ENCODE data around the gene MAGT1.
"Not testable (repeated sequence)": the region's sequence is repeated elsewhere in the genome, so short reads cannot be mapped to it uniquely, and the experiment has no call there.

Gene MAGT1

DNA sequence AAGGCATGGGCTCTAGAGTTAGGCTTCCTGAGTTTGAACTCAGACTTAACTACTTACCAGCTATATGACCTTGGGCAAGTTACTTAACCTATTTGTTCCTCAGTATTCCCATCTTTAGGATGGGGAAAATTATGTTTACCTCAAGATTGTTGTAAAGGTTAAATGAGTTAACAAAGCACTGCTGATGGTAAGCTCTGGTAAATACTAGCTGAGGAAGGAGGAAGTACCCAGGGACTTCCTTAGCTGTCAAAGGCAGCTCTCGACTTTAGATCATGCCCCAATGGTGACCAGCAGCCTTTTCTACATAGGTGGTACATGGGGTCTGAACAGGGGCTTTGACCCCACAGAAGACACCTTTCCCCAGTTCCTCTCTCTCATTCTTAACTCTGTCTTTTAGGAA lies 35.3 kb upstream of the MAGT1 start:
- ChIA-PET POLR2A (no interaction called here), CTCF (interaction anchor here (0.8 to 1.9 kb wide), 2 partner anchors 11 to 18 kb away, joined by 3 to 4 read pairs; no protein-coding TSS in a partner anchor)
- WGBS (ENCODE audit: insufficient coverage) = no CpG with 5 or more reads among the region's 1 CpG
- Histone ChIP-seq H3K36me3 (ENCODE audit: control insufficient read depth in 4 of 4, insufficient read depth in 4 of 4, low read length in 3 of 4) (no peaks in the 10 kb centered on the region), H3K27me3 (replicated peaks in 2 of 5; ENCODE audit: control insufficient read depth in 4 of 5, insufficient read depth in 5 of 5, low read length in 4 of 5) (no peaks in the 10 kb centered on the region), H3K27ac (ENCODE audit: insufficient read depth in 1 of 2, low read depth in 1 of 2, low read length in 2 of 2, poor library complexity in 1 of 2, severe bottlenecking in 2 of 2) (no peak overlapping the region), H3K4me3 (ENCODE audit: control insufficient read depth in 1 of 7, extremely low read depth in 1 of 7, insufficient read depth in 4 of 7, low read depth in 2 of 7, low read length in 6 of 7) (no peak overlapping the region), H3K4me1 (ENCODE audit: control extremely low read depth in 1 of 4, control insufficient read depth in 4 of 4, insufficient read depth in 4 of 4, low read length in 3 of 4) (peaks cover 0 to 6% (median 3%) of the 10 kb centered on the region in 4 experiments), H3K9me3 (ENCODE audit: control extremely low read depth in 1 of 5, control insufficient read depth in 4 of 5, insufficient read depth in 2 of 5, low read depth in 1 of 5, low read length in 4 of 5) (no peaks in the 10 kb centered on the region)
- DNase-seq = no peak

DNA sequence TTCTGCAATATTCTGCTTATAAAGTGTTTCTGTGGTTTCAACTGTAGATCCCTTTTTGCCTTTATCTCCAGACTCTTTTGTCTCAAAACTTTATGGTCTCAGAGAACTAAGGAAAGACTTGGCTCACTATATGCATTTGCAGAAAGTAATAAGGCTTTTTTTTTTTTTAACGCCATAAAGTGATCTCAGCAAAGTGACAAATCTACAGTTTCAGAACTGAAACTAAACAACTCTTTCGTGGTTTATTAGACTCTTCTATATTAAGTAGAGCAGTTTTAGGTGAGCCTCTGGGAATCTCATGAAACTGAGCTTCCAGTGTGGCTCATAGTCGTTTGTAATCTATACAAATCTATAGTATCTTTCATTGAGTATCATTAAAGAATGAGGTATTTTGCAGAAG lies 30.5 kb upstream of the MAGT1 start:
- DNase-seq = peak in 1 of 3 donors; percentile 27
- CTCF ChIA-PET = interaction anchor here (0.8 to 1.8 kb wide), 2 partner anchors 10 to 31 kb away, joined by 3 to 5 read pairs; no protein-coding TSS in a partner anchor
- POLR2A ChIA-PET = interaction anchor here (0.6 to 0.7 kb wide), 2 partner anchors 12 to 20 kb away, joined by 3 to 4 read pairs; no protein-coding TSS in a partner anchor
- Histone ChIP-seq H3K27ac (ENCODE audit: insufficient read depth in 1 of 2, low read depth in 1 of 2, low read length in 2 of 2, poor library complexity in 1 of 2, severe bottlenecking in 2 of 2) (peak overlapping the region in 1 of 2 experiments; percentile 68), H3K36me3 (ENCODE audit: control insufficient read depth in 4 of 4, insufficient read depth in 4 of 4, low read length in 3 of 4) (no peaks in the 10 kb centered on the region), H3K9me3 (ENCODE audit: control extremely low read depth in 1 of 5, control insufficient read depth in 4 of 5, insufficient read depth in 2 of 5, low read depth in 1 of 5, low read length in 4 of 5) (no peaks in the 10 kb centered on the region), H3K4me3 (ENCODE audit: control insufficient read depth in 1 of 7, extremely low read depth in 1 of 7, insufficient read depth in 4 of 7, low read depth in 2 of 7, low read length in 6 of 7) (peak overlapping the region in 5 of 7 experiments; percentile 15 to 62 (median 28)), H3K4me1 (ENCODE audit: control extremely low read depth in 1 of 4, control insufficient read depth in 4 of 4, insufficient read depth in 4 of 4, low read length in 3 of 4) (peaks cover 0 to 10% (median 3%) of the 10 kb centered on the region in 4 experiments), H3K27me3 (replicated peaks in 2 of 5; ENCODE audit: control insufficient read depth in 4 of 5, insufficient read depth in 5 of 5, low read length in 4 of 5) (no peaks in the 10 kb centered on the region)
- WGBS (ENCODE audit: insufficient coverage) = no CpG with 5 or more reads among the region's 3 CpGs

DNA sequence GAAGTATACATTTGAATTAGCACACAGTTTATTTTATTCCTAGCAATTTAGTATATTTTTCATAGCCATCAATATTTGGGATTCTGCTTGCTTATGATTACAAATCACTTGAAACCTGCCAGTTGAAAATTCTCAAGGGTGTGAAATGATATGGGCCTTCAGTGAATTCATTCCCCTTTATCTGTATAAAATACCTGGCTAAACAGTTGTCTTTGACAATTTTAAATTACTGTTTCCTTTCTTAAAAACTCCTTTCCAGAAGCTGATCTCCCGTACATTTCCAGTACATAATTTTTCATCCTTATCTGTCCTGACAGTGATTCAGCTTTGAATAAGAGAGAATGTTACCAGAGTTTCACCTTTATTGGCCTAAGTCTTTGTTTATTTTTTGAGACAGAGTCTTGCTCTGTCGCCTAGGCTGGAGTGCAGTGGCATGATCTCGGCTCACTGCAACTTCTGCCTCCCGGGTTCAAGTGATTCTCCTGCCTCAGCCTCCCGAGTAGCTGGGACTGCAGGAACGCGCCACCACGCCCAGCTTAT lies 29.2 kb upstream of the MAGT1 start:
- peaks cover 0 to 7% (median 3%) of the 10 kb centered on the region in 4 experiments for H3K4me1 ChIP-seq (ENCODE audit: control extremely low read depth in 1 of 4, control insufficient read depth in 4 of 4, insufficient read depth in 4 of 4, low read length in 3 of 4)
- ChIA-PET CTCF (interaction anchor here (1.8 kb wide), 1 partner anchor 12 kb away, joined by 5 read pairs; no protein-coding TSS in a partner anchor), POLR2A (no interaction called here)
- H3K36me3 ChIP-seq (ENCODE audit: control insufficient read depth in 4 of 4, insufficient read depth in 4 of 4, low read length in 3 of 4) = no peaks in the 10 kb centered on the region
- DNase-seq = no peak
- H3K4me3 ChIP-seq (ENCODE audit: control insufficient read depth in 1 of 7, extremely low read depth in 1 of 7, insufficient read depth in 4 of 7, low read depth in 2 of 7, low read length in 6 of 7) = no peak overlapping the region
- H3K27ac ChIP-seq (ENCODE audit: insufficient read depth in 1 of 2, low read depth in 1 of 2, low read length in 2 of 2, poor library complexity in 1 of 2, severe bottlenecking in 2 of 2) = no peak overlapping the region
- no peaks in the 10 kb centered on the region for H3K9me3 ChIP-seq (ENCODE audit: control extremely low read depth in 1 of 5, control insufficient read depth in 4 of 5, insufficient read depth in 2 of 5, low read depth in 1 of 5, low read length in 4 of 5)
- 95% methylated on average over 3 of the region's 8 CpGs for WGBS (ENCODE audit: insufficient coverage)
- no peaks in the 10 kb centered on the region for H3K27me3 ChIP-seq (replicated peaks in 2 of 5; ENCODE audit: control insufficient read depth in 4 of 5, insufficient read depth in 5 of 5, low read length in 4 of 5)

GRCh38 chrX:77922787-77923186 lies 27.6 kb upstream of the MAGT1 start:
- CTCF ChIA-PET = interaction anchor here (1.0 kb wide), 1 partner anchor 9 kb away, joined by 5 read pairs; no protein-coding TSS in a partner anchor
- Histone ChIP-seq H3K27ac (ENCODE audit: insufficient read depth in 1 of 2, low read depth in 1 of 2, low read length in 2 of 2, poor library complexity in 1 of 2, severe bottlenecking in 2 of 2) (no peak overlapping the region), H3K27me3 (replicated peaks in 2 of 5; ENCODE audit: control insufficient read depth in 4 of 5, insufficient read depth in 5 of 5, low read length in 4 of 5) (no peaks in the 10 kb centered on the region), H3K4me1 (ENCODE audit: control extremely low read depth in 1 of 4, control insufficient read depth in 4 of 4, insufficient read depth in 4 of 4, low read length in 3 of 4) (peaks cover 3 to 18% (median 5%) of the 10 kb centered on the region in 4 experiments), H3K4me3 (ENCODE audit: control insufficient read depth in 1 of 7, extremely low read depth in 1 of 7, insufficient read depth in 4 of 7, low read depth in 2 of 7, low read length in 6 of 7) (no peak overlapping the region), H3K9me3 (ENCODE audit: control extremely low read depth in 1 of 5, control insufficient read depth in 4 of 5, insufficient read depth in 2 of 5, low read depth in 1 of 5, low read length in 4 of 5) (no peaks in the 10 kb centered on the region), H3K36me3 (ENCODE audit: control insufficient read depth in 4 of 4, insufficient read depth in 4 of 4, low read length in 3 of 4) (no peaks in the 10 kb centered on the region)
- DNase-seq = no peak
- POLR2A ChIA-PET = interaction anchor here (0.6 kb wide), 1 partner anchor 158 kb away, joined by 7 read pairs; no protein-coding TSS in a partner anchor

DNA sequence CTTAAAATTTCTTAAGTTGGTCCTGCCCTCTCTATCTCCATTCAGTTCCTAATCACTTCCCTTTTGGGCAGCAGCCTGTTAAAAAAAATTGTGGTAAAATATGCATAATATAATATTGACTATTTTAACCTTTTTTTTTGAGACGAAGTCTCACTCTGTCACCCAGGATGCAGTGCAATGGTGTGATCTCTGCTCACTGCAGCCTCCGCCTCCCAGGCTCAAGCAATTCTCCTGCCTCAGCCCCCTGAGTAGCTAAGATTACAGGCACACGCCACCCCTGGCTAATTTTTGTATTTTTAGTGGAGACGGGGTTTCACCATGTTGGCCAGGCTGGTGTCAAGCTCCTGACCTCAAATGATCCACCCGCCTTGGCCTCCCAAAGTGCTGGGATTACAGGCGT lies 24.1 kb upstream of the MAGT1 start:
- H3K27me3 ChIP-seq (replicated peaks in 2 of 5; ENCODE audit: control insufficient read depth in 4 of 5, insufficient read depth in 5 of 5, low read length in 4 of 5); POLR2A ChIA-PET; H3K9me3 ChIP-seq (ENCODE audit: control extremely low read depth in 1 of 5, control insufficient read depth in 4 of 5, insufficient read depth in 2 of 5, low read depth in 1 of 5, low read length in 4 of 5); H3K27ac ChIP-seq (ENCODE audit: insufficient read depth in 1 of 2, low read depth in 1 of 2, low read length in 2 of 2, poor library complexity in 1 of 2, severe bottlenecking in 2 of 2); DNase-seq; H3K4me3 ChIP-seq (ENCODE audit: control insufficient read depth in 1 of 7, extremely low read depth in 1 of 7, insufficient read depth in 4 of 7, low read depth in 2 of 7, low read length in 6 of 7); H3K36me3 ChIP-seq (ENCODE audit: control insufficient read depth in 4 of 4, insufficient read depth in 4 of 4, low read length in 3 of 4): not testable (repeated sequence)
- CTCF ChIA-PET = interaction anchor here (0.9 to 2.0 kb wide), 5 partner anchors 7 to 34 kb away, joined by 3 to 4 read pairs (median 3); no protein-coding TSS in a partner anchor
- peaks cover 2 to 21% (median 3%) of the 10 kb centered on the region in 4 experiments for H3K4me1 ChIP-seq (ENCODE audit: control extremely low read depth in 1 of 4, control insufficient read depth in 4 of 4, insufficient read depth in 4 of 4, low read length in 3 of 4)
- 49% methylated on average over 5 of the region's 6 CpGs for WGBS (ENCODE audit: insufficient coverage)

GRCh38 chrX:77918568-77918967 lies 23.3 kb upstream of the MAGT1 start:
- peak in 2 of 3 donors; percentile 49 for DNase-seq
- Histone ChIP-seq H3K27me3 (replicated peaks in 2 of 5; ENCODE audit: control insufficient read depth in 4 of 5, insufficient read depth in 5 of 5, low read length in 4 of 5) (no peaks in the 10 kb centered on the region), H3K4me1 (ENCODE audit: control extremely low read depth in 1 of 4, control insufficient read depth in 4 of 4, insufficient read depth in 4 of 4, low read length in 3 of 4) (peaks cover 2 to 21% (median 3%) of the 10 kb centered on the region in 4 experiments), H3K4me3 (ENCODE audit: control insufficient read depth in 1 of 7, extremely low read depth in 1 of 7, insufficient read depth in 4 of 7, low read depth in 2 of 7, low read length in 6 of 7) (no peak overlapping the region), H3K27ac (ENCODE audit: insufficient read depth in 1 of 2, low read depth in 1 of 2, low read length in 2 of 2, poor library complexity in 1 of 2, severe bottlenecking in 2 of 2) (no peak overlapping the region), H3K36me3 (ENCODE audit: control insufficient read depth in 4 of 4, insufficient read depth in 4 of 4, low read length in 3 of 4) (no peaks in the 10 kb centered on the region), H3K9me3 (ENCODE audit: control extremely low read depth in 1 of 5, control insufficient read depth in 4 of 5, insufficient read depth in 2 of 5, low read depth in 1 of 5, low read length in 4 of 5) (no peaks in the 10 kb centered on the region)
- ChIA-PET POLR2A (no interaction called here), CTCF (interaction anchor here (1.0 to 2.0 kb wide), 4 partner anchors 17 to 106 kb away, joined by 3 to 5 read pairs (median 4); no protein-coding TSS in a partner anchor)
- WGBS (ENCODE audit: insufficient coverage) = 21% methylated on average over 2 of the region's 3 CpGs

DNA sequence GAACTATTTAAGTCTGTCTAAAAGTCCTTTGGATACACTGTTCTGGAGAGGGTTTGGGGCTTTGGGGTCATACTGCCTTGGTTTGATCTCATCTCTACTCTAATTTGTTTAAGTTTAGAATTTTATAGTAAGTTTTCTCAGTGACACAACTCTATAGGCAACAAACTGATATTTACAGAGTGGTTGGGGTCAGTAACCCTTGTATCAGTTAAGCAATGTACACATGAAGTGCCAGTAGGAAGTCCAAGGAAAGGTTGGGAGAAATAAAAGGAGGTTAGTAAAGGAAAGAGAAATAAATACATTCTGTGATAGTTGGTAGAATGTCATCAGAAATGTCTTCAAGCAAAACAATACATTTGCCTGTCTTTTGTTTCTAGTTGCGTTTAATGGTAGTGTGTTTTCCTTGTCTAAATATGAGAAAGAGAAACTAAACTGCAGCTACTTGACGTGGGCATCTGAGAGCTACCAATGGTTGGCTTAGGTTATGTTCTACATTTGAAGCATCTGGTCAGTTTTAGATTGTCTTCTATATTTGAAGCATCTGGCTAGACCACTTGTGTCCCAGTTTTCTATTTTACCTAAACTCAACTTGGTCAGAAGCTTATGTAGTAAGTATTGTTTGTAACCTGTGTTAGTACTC lies 22.2 kb upstream of the MAGT1 start:
- Histone ChIP-seq H3K9me3 (ENCODE audit: control extremely low read depth in 1 of 5, control insufficient read depth in 4 of 5, insufficient read depth in 2 of 5, low read depth in 1 of 5, low read length in 4 of 5) (no peaks in the 10 kb centered on the region), H3K4me1 (ENCODE audit: control extremely low read depth in 1 of 4, control insufficient read depth in 4 of 4, insufficient read depth in 4 of 4, low read length in 3 of 4) (peaks cover 5 to 30% (median 7%) of the 10 kb centered on the region in 4 experiments), H3K4me3 (ENCODE audit: control insufficient read depth in 1 of 7, extremely low read depth in 1 of 7, insufficient read depth in 4 of 7, low read depth in 2 of 7, low read length in 6 of 7) (peak overlapping the region in 4 of 7 experiments; percentile 37 to 71 (median 51)), H3K36me3 (ENCODE audit: control insufficient read depth in 4 of 4, insufficient read depth in 4 of 4, low read length in 3 of 4) (no peaks in the 10 kb centered on the region), H3K27ac (ENCODE audit: insufficient read depth in 1 of 2, low read depth in 1 of 2, low read length in 2 of 2, poor library complexity in 1 of 2, severe bottlenecking in 2 of 2) (peak overlapping the region; percentile 42 to 70), H3K27me3 (replicated peaks in 2 of 5; ENCODE audit: control insufficient read depth in 4 of 5, insufficient read depth in 5 of 5, low read length in 4 of 5) (peaks cover 0 to 2% (median 0%) of the 10 kb centered on the region in 5 experiments)
- ChIA-PET POLR2A (no interaction called here), CTCF (interaction anchor here (1.4 kb wide), 1 partner anchor 107 kb away, joined by 5 read pairs; no protein-coding TSS in a partner anchor)
- peak in 1 of 3 donors; percentile 24 for DNase-seq
- 22% methylated on average over 1 of the region's 2 CpGs for WGBS (ENCODE audit: insufficient coverage)
